22Rv1 (cell line): ENCODE results near the gene CENPVL3.

Experiments
- CTCF ChIP-seq: fragments of 450-650 bp; IDR thresholded peaks from 2 replicates; pipeline ENCODE4 v1.5.1; 2017; ENCODE audit warnings: mild to moderate bottlenecking
- ZFX ChIP-seq: fragments of 450-650 bp; IDR thresholded peaks from 2 replicates; pipeline ENCODE4 v1.6.1; 2017; ENCODE audit warnings: antibody characterized with exemption, borderline replicate concordance

GRCh38 chrX:51641421-51642021 is 22.8 kb upstream of the CENPVL3 start:
- TF ChIP-seq CTCF (peak; percentile 48), ZFX (no peak)
